H1 (cell line): ENCODE results near the gene PRRT1. TPM values are rescaled to one million over a fixed set of nuclear protein-coding genes. Genes with fewer than 3 reads are reported as not detected.

Source experiments
- NRF1 ChIP-seq: IDR thresholded peaks from 2 replicates; pipeline ENCODE4 v1.6.1; 2011; ENCODE audit warnings: mild to moderate bottlenecking, low read depth, low read length, improper control_type of control experiment
- polyA plus RNA-seq, 7 experiments: library from polyadenylated mRNA; depleted of rRNA in 3 of 7; stranded (reverse) in 5 of 7; unstranded in 2 of 7; fragments of >200 nt in 5 of 7; fragments of 200-250 nt in 2 of 7; gene quantifications; 1 replicate in 5 of 7; 2 replicates in 1 of 7; 4 replicates in 1 of 7; pipeline versions ENCODE4 v1.2.1 to v1.2.3, GENCODE V29; 2011 to 2013; ENCODE audit warnings: missing spikeins in 2 of 7, mixed read lengths in 2 of 7
- total RNA-seq: library from RNA; stranded (reverse); fragmentation: NEBNext Ultra II Directional; extraction: Animal tissue kit (Norgen Biotek cat#: 25700); gene quantifications from 2 replicates; pipeline ENCODE4 v1.2.1, GENCODE V29; 2021
- TF ChIP-seq, protein P1 (sequence below): fragments of 300-600 bp; sonication (generic); IDR thresholded peaks from 2 replicates; pipeline ENCODE4 v1.7.1; 2012; ENCODE audit warnings: low read length, moderate library complexity, mild to moderate bottlenecking, inconsistent platforms; ENCODE audit not compliant: insufficient replicate concordance

PRRT1 gene
- total and polyA plus RNA-seq, 2 of the 8 experiments (the other 6 are each of a cell fraction or from before 2014, with no cell fraction given), result 0.71 to 2.8 TPM

DNA sequence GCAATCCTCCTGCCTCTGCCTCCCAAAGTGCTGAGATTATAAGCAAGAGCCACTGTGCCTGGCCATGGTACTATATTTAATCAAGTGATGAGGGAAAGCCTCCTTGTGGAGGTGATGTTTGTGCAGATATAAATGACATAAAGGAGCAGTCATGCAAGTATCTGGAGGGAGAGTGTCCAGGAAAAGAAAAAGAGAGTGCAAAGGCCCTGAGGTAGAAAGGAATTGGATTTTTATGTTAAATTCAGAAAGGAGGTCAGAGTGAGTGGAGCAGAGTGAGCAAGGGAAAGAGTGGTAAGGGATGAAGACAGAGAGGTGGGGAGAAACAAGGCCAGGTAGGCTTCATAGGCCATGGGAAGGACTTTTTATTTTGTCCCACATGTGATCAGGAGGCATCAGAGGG lies 14.3 kb downstream of the PRRT1 start (continued):
- TF ChIP-seq, protein P1, sequence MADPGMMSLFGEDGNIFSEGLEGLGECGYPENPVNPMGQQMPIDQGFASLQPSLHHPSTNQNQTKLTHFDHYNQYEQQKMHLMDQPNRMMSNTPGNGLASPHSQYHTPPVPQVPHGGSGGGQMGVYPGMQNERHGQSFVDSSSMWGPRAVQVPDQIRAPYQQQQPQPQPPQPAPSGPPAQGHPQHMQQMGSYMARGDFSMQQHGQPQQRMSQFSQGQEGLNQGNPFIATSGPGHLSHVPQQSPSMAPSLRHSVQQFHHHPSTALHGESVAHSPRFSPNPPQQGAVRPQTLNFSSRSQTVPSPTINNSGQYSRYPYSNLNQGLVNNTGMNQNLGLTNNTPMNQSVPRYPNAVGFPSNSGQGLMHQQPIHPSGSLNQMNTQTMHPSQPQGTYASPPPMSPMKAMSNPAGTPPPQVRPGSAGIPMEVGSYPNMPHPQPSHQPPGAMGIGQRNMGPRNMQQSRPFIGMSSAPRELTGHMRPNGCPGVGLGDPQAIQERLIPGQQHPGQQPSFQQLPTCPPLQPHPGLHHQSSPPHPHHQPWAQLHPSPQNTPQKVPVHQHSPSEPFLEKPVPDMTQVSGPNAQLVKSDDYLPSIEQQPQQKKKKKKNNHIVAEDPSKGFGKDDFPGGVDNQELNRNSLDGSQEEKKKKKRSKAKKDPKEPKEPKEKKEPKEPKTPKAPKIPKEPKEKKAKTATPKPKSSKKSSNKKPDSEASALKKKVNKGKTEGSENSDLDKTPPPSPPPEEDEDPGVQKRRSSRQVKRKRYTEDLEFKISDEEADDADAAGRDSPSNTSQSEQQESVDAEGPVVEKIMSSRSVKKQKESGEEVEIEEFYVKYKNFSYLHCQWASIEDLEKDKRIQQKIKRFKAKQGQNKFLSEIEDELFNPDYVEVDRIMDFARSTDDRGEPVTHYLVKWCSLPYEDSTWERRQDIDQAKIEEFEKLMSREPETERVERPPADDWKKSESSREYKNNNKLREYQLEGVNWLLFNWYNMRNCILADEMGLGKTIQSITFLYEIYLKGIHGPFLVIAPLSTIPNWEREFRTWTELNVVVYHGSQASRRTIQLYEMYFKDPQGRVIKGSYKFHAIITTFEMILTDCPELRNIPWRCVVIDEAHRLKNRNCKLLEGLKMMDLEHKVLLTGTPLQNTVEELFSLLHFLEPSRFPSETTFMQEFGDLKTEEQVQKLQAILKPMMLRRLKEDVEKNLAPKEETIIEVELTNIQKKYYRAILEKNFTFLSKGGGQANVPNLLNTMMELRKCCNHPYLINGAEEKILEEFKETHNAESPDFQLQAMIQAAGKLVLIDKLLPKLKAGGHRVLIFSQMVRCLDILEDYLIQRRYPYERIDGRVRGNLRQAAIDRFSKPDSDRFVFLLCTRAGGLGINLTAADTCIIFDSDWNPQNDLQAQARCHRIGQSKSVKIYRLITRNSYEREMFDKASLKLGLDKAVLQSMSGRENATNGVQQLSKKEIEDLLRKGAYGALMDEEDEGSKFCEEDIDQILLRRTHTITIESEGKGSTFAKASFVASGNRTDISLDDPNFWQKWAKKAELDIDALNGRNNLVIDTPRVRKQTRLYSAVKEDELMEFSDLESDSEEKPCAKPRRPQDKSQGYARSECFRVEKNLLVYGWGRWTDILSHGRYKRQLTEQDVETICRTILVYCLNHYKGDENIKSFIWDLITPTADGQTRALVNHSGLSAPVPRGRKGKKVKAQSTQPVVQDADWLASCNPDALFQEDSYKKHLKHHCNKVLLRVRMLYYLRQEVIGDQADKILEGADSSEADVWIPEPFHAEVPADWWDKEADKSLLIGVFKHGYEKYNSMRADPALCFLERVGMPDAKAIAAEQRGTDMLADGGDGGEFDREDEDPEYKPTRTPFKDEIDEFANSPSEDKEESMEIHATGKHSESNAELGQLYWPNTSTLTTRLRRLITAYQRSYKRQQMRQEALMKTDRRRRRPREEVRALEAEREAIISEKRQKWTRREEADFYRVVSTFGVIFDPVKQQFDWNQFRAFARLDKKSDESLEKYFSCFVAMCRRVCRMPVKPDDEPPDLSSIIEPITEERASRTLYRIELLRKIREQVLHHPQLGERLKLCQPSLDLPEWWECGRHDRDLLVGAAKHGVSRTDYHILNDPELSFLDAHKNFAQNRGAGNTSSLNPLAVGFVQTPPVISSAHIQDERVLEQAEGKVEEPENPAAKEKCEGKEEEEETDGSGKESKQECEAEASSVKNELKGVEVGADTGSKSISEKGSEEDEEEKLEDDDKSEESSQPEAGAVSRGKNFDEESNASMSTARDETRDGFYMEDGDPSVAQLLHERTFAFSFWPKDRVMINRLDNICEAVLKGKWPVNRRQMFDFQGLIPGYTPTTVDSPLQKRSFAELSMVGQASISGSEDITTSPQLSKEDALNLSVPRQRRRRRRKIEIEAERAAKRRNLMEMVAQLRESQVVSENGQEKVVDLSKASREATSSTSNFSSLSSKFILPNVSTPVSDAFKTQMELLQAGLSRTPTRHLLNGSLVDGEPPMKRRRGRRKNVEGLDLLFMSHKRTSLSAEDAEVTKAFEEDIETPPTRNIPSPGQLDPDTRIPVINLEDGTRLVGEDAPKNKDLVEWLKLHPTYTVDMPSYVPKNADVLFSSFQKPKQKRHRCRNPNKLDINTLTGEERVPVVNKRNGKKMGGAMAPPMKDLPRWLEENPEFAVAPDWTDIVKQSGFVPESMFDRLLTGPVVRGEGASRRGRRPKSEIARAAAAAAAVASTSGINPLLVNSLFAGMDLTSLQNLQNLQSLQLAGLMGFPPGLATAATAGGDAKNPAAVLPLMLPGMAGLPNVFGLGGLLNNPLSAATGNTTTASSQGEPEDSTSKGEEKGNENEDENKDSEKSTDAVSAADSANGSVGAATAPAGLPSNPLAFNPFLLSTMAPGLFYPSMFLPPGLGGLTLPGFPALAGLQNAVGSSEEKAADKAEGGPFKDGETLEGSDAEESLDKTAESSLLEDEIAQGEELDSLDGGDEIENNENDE, result no peak
- TF ChIP-seq NRF1, result no peak
- TF ChIP-seq, all 59 proteins: peak for 0
